ENCODE results near the gene CHRNA3.

DNA sequence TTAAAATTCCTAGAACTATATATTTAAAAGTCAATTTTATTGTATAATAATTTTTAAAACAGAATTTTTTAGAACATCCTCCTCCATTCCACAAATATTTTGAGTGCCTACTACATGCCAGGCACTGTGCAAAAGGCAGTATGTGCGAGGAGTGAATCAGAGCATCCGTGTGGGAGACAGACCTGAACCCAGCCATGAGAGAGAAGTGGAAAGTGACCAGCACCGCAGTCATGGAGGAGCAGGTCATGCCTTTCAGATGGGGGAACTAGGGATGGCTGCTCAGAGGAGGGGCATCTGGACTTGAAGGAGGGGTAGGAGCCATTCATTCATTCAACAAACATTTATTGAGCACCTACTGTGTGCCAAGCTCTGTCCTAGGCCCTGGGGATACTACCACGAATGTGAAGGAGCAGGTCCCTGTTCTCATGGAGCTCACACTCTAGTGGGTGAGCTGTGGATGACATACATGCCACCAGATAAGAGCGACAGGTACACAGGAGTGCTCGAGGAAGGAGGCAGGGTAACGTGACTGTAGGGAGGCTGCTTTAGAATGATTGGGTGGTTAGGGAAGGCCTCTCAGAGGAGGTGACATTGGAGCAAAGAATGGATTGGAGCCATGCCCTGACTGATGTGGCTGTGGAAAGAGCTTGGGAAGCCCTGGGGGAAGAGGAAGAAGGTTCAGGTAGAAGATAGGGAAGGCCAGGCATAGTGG, 3.1 kb upstream of the CHRNA3 start:
- TF ChIP-seq, protein P1, sequence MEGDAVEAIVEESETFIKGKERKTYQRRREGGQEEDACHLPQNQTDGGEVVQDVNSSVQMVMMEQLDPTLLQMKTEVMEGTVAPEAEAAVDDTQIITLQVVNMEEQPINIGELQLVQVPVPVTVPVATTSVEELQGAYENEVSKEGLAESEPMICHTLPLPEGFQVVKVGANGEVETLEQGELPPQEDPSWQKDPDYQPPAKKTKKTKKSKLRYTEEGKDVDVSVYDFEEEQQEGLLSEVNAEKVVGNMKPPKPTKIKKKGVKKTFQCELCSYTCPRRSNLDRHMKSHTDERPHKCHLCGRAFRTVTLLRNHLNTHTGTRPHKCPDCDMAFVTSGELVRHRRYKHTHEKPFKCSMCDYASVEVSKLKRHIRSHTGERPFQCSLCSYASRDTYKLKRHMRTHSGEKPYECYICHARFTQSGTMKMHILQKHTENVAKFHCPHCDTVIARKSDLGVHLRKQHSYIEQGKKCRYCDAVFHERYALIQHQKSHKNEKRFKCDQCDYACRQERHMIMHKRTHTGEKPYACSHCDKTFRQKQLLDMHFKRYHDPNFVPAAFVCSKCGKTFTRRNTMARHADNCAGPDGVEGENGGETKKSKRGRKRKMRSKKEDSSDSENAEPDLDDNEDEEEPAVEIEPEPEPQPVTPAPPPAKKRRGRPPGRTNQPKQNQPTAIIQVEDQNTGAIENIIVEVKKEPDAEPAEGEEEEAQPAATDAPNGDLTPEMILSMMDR (IDR thresholded peaks at IDR 0.05) = no peak
- no peak for TF ChIP-seq POLR2AphosphoS5 (IDR thresholded peaks at IDR 0.05; ENCODE audit: insufficient read depth in 1 of 2, low read depth in 1 of 2)

All from vagina (tissue), 2 donors.